ENCODE data around the gene ICE1. TPM values are rescaled to one million over a fixed set of nuclear protein-coding genes. Genes with fewer than 3 reads are reported as not detected.
"Not testable (repeated sequence)": the region's sequence is repeated elsewhere in the genome, so short reads cannot be mapped to it uniquely, and the experiment has no call there.

ICE1 gene, protein sequence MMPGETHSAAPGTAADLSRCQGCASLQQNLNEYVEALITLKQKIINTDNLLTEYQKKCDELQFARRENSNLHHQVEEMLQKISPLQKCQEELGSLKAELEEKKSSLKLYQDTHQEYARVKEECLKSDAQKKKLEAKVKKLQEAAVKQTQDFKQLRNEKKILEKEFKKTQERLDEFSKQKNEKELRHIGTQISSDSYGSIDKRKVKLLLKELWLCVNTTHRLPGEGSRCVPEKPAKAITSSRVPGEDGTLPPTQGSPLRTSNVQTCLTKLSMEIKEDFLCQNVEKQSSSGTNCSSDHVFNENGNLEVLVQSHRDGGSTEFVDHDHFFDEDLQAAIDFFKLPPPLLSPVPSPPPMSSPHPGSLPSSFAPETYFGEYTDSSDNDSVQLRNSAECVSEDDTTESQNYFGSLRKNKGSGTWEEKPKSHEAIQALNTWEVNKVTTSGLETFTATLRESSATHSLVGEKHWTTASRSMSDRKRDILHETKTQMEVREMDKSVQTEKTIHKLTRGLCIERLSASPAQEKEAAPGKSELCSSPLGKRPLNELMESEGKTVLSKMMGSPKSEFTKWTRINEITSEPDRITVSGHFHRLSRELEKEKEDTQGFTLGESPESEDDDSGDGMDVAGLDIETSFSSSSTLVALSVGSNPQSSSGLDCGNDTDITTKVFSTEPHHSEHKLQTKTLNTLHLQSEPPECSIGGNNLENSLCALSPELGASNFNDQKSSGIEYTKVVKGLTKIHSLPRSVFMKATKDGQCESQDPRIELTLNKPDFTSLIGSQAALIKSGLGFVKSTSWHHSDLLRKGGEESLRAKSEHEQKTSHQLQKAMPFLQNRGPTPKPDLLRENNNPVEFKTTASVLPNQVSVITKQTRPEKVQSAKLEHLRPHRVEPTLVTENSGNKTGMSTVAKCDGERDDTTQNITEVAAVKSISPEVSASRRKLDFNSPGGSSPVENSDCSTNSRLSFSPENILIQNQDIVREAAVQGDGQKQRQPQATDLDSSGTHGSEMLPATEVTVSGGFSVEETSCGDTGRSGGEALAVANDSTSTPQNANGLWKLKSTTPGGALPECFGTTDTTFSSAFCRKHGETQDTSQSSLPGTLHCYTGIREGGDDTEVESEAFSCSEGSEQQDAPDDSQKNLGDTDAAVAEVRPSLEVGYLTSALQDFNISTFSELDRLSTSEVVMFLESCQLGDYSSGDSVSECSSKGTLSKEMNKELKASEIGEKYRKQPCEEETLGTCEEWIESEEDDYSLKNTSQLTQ (N-terminal part only)
- total RNA-seq, result 19.8 TPM
- long read RNA-seq, partial matches to known transcripts, result 5 of 14 reads
- long read RNA-seq, other reads (novel, unspliced or antisense), result 5 of 14 reads

DNA sequence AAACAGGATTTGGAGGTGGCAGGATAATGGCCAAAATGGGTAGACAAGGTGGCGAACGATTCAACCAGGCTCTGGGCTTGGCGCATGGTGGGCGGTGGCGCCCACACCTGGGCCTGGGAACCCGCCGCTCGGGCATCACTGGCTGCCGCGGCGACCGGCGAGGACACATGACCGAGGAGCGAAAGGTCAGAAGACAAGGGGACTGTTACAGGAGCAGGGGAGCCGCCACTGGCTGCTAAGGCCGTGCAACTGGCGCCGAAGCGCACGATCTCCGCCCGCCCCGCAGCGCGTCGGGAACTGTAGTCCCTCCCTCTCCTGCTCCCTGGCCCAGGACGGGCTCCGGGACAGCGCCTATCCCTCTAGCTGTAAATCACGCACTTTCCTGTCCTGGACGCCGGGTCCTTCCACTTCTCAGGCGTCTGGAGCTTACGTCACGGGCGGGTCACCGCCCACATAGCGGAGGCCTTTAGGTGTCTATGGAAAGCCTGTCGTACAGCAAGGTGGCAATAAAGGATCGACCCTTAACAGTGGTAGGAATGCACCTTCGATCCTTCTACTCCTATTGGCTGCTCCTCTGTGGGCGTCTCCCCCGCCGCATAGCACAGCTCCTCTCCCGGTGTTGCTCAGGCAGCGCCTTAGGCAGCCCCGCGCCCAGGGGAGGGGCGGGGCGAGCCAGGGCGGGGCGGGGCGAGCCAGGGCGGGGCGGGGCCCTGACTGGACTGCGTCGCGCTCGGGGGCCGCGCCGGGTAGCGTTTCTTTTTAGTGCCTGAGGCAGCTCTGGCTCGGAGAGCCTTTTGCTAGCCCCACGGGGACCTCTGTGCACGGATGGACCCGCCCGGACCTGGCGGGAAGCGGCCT lies at the start of gene ICE1:
Gene ICE1, plus strand, starts transcription at position 717 of the 858 bp plus-strand sequence. CDS start 239 bp downstream, outside the sequence.
- intact Hi-C loops (cut with DNase I), result loop anchor here (5.0 kb wide), 1 partner anchor 80 kb away; no protein-coding TSS in a partner anchor
- DNase-seq (ENCODE audit: low spot score), result peak; percentile 98

DNA sequence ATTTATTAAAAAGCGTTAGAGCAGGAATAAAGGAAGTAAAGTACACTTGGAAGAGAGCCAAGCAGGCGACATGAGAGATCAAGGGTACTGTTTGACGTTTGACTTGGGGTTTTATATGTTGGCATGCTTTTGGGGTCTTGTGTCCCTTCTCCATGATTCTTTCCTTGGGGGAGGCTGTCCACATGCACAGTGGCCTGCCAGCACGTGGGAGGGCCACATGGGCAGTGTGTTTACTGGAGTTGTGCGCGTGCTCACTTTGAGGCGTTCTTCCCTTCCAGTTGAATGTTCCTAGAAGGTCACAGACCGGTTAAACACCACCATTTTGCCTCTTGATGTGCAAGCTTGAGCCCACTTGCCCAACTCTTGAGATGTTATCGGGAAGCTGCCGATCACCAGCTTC lies 49.5 kb upstream of the ICE1 start:
- intact Hi-C loops (cut with DNase I), result no loop called here
- no peak for DNase-seq (ENCODE audit: low spot score)

DNA sequence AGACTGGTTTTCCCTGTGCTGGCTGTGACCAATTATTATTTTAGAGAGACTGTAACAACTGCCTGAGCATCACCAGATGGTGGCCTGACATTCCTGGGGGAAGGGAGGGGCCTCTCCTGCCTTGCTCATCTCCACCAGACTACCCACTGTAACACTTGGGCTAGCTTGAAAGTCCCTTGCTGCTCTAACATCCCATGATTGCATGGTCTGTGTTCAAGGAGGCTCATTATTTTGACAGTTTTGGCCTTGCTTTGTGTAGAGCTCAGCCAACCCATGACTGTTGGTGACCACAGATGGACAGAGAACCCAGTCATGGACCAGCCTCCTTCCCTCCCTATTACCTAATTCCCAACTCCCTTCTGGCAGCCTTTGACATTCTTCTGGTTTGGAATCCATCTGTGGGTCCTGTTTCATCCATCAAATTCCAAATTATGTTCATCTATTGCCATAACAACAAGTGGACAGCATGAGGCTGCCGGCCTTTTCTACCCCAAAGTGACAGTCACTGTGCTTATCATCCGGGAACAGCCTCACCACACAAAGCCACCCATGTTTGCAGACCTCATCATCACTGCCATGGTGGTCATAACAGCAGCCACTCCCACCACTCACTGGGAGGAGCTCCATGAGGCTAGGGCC lies 49.0 kb upstream of the ICE1 start:
- intact Hi-C loops (cut with DNase I), result no loop called here
- no peak for DNase-seq (ENCODE audit: low spot score)

DNA sequence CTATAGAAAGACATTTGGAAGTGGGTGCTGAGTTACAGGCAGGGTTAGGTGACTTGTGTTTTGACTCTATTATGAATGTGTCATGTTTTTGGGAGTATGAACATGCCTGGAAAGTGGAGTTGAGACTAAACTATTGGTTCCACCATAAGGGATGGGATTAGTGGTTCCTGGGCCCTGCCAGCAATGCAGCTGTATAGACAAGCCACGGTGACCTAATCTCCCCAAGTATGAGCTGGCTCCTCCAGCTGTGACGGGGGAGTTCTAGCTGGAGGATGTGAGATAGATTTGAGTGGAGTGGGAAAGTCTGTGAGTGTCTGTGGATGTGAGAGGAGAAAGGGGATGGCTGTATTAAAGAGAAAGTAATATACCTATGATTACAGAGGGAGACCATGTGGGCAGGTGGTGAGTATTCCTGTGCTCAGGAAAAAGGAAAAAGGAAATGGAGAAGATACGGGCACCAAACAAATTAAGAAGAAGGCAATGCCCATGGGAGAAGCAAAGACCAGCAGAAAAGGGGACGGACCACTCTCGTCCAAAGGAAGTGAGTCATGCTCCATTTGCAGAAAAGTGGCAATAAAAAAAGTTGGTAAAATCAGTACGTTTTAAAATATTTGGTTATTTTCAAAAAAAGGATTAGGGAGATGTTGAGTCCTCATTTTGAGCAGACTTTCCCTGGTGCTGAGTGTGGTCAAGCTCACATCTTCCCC lies 48.3 kb upstream of the ICE1 start:
- no peak for DNase-seq (ENCODE audit: low spot score)
- intact Hi-C loops (cut with DNase I), result loop anchor here (2.0 kb wide), 1 partner anchor 31 kb away; no protein-coding TSS in a partner anchor

DNA sequence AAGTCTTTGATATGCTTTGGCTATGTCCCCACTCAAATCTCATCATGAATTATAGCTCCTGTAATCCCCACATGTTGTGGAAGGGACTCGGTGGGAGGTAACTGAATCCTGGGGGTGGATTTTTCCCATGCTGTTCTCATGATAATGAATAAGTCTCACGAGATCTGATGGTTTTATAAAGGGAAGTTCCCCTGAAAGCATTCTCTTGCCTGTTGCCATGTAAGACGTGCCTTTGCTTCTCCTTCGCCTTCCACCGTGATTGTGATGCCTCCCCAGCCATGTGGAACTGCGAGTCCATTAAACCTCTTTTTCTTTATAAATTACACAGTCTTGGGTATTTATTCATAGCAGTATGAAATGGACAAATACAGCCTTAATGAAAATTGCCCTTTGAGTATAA lies 44.7 kb upstream of the ICE1 start:
- intact Hi-C loops (cut with DNase I), result no loop called here
- no peak for DNase-seq (ENCODE audit: low spot score)

DNA sequence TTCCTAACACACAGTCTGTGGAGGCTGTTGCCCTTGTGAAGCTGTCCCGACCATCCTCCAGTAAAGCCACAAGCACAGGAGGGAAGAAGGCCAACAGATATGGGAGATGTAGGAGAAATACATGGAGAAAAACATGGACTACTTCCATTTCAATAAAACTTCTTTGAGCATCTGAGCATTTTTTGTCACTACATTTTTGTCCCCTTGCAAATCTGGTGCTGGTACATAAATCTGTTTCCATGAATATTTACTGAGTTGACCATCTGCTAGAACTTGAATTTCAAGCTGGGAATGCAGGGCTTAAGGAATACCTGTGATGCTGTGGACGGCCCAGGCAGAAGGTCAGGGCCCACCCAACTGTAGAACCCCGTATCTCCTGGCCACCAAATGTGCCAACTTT lies 43.9 kb upstream of the ICE1 start:
- DNase-seq (ENCODE audit: low spot score), result no peak
- intact Hi-C loops (cut with DNase I), result no loop called here

DNA sequence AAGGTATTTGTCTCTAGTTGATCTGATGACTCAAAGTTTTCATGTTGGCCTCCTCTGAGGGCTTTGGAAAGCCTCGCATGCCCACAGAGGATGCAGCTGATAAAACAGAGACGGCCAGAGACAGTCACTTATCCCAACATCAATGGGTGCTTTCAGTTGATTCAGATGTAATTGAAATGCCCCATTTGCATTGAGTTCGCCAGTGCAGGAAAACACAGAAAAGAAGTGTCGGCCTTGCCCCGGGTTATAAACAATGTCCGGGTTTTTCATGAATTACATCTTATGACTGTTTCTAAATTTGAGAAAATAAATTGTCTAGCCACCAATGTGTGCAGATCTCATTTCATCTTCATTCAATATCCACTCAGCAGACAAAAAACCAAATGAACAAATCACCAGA lies 42.2 kb upstream of the ICE1 start:
- intact Hi-C loops (cut with DNase I), result no loop called here
- DNase-seq (ENCODE audit: low spot score), result no peak

DNA sequence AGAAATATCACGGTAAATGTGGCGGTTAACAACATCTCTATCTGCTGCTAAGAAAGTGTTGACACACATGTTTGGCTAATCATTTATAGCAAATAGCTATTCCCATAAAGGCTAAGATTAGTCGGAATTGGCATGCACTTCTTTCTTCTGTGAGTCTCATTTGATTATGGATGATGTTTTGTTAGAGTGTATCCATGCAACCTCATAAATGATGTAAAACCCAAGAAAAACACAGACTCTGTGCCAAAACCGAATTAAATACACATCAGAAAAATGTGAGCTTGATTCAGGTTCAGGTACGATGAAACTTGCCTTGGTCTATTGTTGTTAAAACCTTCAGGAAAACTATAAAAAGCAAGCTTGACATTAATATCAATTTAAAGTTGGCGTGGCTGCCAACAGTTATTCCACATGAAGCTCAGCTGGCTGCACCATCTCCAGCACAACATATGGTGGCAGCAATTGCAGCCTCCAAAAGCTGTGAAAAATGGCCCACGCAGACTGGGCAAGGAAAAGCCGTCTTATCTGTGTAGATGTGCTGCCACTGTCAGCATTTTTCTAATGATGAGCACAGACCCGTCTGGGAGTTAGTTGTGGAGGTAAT lies 41.1 kb upstream of the ICE1 start:
- no peak for DNase-seq (ENCODE audit: low spot score)
- intact Hi-C loops (cut with DNase I), result no loop called here

DNA sequence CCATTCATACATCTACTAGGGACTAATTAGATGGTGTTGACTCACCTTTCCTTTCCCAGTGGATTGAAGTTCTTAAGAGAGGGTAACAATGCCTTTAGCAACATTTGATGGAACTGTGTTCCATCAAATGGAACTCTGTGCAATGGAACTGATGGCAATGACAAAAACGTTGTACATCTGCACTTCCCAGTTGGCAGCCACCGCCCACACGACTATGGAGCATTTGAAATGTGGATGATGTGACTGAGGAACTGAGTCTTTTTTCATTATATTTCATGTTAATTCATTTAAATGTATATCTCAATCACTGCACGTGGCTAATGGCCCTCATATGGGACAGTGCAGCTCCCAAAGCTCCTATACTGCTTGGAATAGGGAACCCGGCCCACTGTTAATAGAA lies 39.0 kb upstream of the ICE1 start:
- DNase-seq (ENCODE audit: low spot score), result no peak
- intact Hi-C loops (cut with DNase I), result no loop called here

DNA sequence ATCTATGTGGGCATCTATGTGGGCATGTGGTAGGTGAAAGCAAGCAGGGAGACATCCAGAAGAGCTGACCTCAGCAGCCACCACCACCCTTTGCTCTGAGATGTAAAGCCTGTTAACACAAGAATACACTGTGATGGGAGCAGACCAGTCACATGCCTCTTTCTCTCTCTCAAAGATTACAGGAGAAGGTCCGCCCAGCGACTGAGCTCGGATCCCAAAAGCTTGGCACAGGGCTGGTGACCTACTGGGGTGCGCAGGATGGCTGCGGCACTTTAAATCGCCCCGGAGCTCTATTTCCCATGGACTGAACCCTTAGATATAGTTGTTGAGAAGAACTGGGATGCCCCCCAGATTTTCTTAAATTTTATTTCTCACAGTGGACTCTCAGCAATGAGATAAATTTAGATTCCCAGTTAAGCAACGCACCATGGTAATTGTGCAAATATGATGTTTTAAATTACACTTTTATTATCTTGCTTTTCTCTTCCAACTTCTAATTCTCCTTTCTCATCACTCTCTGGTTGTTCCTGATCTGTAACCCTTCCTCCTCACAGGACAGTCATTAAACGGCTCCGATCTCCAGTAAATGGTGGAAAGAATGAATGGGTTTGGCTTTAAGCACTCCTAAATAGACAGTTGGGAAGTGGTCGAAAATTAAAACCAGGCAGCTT lies 37.7 kb upstream of the ICE1 start:
- DNase-seq (ENCODE audit: low spot score), result no peak
- intact Hi-C loops (cut with DNase I), result no loop called here

DNA sequence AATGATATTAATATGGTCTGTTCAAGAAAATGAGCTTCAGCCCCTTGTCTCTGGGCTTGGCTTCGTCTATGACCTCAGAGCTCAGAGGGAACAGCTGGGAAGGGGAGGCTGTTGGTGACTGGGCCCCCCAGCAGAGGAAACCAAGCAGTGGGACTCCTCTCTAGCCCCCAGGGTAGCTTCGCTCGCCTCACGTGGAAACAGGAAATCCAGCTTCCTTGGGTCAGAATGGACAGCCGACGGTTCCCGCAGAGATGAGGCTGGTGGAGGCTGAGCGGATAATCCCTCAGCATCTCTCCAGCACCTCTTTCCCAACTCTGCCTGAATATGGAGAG lies 37.2 kb upstream of the ICE1 start:
- DNase-seq (ENCODE audit: low spot score), result no peak
- intact Hi-C loops (cut with DNase I), result no loop called here

DNA sequence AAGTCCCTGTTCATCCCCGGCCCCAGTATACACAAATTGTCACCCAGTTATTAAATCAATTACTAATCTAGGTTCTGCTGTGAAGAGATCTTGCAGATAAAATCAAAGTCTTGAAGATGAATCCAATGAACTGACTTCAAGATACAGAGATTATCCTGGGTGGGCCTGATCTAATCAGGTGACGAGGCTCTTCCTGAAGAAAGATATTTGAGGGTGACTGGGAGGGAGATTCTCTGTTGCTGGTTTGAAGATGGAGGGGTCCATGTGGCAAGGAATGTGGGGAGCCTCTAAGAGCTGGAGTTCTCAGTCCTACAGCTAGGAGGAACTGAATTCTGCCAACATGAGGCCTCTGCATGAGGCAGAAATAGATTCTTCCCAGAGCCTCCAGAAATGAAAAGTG lies 36.1 kb upstream of the ICE1 start:
- intact Hi-C loops (cut with DNase I), result no loop called here
- DNase-seq (ENCODE audit: low spot score), result no peak

DNA sequence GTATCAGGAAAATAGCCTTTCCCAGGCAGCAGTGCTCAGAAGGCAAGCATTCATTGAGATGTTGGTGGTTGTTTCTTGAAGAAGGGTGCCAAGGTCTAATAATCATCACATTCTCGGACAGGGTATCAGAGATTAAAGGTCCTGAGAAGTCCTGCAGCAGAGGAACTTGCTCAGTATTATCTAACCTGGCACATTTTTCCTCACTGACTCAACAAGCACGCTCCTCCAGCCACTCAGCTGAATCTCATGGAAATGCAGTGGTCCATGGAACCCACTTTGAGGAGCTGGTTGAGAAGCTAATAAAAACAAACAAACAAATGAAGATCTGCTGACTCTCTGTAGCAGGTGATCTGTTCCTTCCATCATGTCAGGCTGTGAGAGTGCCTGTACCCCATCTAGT lies 35.3 kb upstream of the ICE1 start:
- intact Hi-C loops (cut with DNase I), result no loop called here
- DNase-seq (ENCODE audit: low spot score), result no peak

DNA sequence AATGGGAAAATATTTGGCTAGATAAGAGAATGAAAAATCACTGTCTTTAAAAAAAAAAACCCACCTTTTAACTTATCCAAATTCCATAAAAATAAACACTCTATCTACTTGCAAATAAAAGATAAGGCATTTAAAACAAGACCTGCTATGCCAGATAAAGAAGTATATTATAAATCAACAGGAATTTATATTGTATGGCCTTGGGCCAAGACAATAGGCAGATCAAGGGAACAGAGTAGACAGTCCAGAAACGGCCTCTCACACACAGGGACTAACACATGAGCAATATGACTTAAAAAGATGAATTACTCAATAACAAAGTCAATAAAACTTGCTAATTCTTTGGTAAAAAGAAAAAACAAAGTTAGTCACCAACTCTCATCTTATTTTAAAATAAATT lies 34.7 kb upstream of the ICE1 start:
- DNase-seq (ENCODE audit: low spot score), result no peak
- intact Hi-C loops (cut with DNase I), result no loop called here

DNA sequence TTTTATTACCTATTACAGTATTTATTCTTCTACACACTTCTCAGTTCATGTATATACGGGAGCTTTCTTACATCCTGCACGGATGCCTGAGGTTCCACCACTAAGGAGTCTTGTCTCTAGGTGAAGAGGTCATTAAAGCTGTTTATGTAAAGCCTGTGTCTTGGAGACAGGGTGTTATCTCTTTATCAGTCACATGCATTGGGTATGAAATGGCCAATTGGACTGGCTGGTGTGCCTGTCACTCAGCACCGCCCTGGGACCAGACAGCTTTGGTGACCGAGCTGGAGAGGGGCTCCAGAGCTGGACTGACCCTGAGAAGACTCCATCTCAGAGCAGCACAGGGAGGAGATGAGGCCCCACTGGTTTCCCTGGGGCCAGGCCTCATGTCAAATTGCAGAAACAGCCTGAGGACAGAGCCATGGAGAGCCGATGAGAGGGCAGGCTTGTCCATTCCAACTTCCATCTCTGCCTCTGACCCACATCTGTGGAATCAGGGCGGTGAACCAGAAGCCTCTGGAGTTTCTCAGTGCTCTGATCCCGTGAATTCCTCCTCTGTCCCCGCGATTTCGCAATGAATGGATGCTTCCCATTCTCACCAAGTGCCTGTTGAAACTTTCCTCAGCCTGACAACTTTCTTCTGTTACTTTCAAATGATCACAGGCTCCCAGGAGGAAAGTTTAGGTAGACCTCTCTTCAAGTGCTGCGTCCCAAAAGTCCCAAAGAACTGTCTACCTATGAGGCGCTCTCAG lies 32.2 kb upstream of the ICE1 start:
- DNase-seq (ENCODE audit: low spot score); intact Hi-C loops (cut with DNase I): not testable (repeated sequence)

DNA sequence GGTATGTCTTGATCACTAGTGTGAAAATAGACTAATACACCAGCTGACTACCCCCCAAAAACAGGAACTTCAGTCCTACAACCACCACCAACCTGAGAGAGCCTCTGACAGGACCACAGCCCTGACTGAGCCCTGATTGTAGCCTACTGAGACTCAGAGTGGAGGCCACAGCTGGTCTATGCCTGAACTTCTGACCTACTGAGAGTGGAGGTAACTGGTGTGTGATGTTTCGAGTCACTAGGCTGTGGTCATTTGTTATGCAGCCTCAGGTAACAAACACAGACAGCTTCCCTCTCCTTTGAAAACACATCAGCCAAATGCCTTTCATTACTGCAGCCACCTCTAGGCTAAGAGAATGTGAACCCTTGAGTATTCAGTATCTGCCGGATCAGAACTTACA lies 30.0 kb upstream of the ICE1 start:
- intact Hi-C loops (cut with DNase I); DNase-seq (ENCODE audit: low spot score): not testable (repeated sequence)

All from cardiac septum (tissue), 1 donor.